Muscle layer of duodenum (tissue), 2 donors: ENCODE data around the gene TDRD10.

Experiments used
- H3K27ac ChIP-seq: one replicate; pipeline ENCODE4 v1.7.0; 2013; ENCODE audit warnings: mild to moderate bottlenecking, low read length
- H3K27me3 ChIP-seq: one replicate; pipeline ENCODE4 v1.7.0; 2013; ENCODE audit warnings: low read depth, mild to moderate bottlenecking, control low read depth, low read length
- H3K36me3 ChIP-seq, 2 donors: one replicate each; pipeline ENCODE4 v1.7.0; 2013; ENCODE audit warnings: low read length in 2 of 2, control low read depth in 1 of 2, mild to moderate bottlenecking in 1 of 2; ENCODE audit not compliant: insufficient read depth in 2 of 2, control insufficient read depth in 1 of 2
- H3K4me1 ChIP-seq, 2 donors: one replicate each; pipeline ENCODE4 v1.7.0; 2013; ENCODE audit warnings: low read length in 2 of 2, mild to moderate bottlenecking in 2 of 2, control low read depth in 1 of 2, moderate library complexity in 1 of 2; ENCODE audit not compliant: insufficient read depth in 2 of 2, control insufficient read depth in 1 of 2
- H3K4me3 ChIP-seq, 2 donors: one replicate each; pipeline ENCODE4 v1.7.0; 2013; ENCODE audit warnings: low read length in 2 of 2, low read depth in 1 of 2, mild to moderate bottlenecking in 1 of 2
- H3K9me3 ChIP-seq, 2 donors: one replicate each; pipeline ENCODE4 v1.7.0; 2013; ENCODE audit warnings: low read length in 2 of 2, control low read depth in 1 of 2, mild to moderate bottlenecking in 1 of 2; ENCODE audit not compliant: control insufficient read depth in 1 of 2
- donor health status: healthy.

Gene TDRD10

DNA sequence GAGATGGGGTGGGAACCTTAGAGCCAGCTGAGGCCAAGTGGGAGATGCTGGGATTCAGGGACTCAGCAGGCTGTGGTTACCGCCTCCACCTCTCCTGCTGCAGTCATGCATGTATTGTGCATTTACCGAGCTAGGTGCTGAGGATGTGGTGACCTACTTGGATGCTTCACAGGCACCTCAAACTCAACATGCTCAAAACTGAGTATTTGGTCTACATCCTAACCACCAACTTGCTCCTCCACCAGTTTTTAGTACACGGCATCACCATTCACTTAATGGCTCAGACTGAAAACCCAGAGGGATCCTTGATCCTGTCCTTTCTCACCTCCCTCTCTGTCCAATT is 71.1 kb downstream of the TDRD10 start:
- Histone ChIP-seq H3K9me3 (no peaks in the 10 kb centered on the region), H3K27ac (no peak overlapping the region), H3K27me3 (peaks cover 7% of the 10 kb centered on the region), H3K4me3 (no peak overlapping the region), H3K36me3 (peaks cover 0 to under 1% of the 10 kb centered on the region in 2 donors), H3K4me1 (peaks cover 0 to 9% of the 10 kb centered on the region in 2 donors)

DNA sequence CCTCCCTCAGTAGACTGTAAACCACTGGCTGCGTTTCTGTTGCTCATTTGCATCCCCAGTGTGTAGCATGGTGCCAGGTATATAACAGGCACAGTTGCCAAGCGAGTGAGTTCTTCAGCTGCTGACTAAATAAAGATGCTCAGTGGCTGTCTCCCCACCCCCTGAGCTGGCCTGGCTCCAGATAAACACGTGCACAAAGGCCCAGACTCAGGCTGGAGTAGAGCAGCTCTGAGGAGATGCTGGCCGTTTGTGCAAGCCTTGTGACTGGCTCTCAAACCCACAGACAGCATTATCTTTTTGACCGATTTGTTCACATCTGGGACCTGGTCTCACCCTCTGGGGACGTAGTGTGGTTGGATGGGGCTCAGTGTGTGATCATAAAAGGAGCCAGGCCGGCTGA is 72.7 kb downstream of the TDRD10 start:
- Histone ChIP-seq H3K27ac (no peak overlapping the region), H3K36me3 (peaks cover 12 to 13% of the 10 kb centered on the region in 2 donors), H3K27me3 (peaks cover 7% of the 10 kb centered on the region), H3K4me1 (peaks cover 0 to 6% of the 10 kb centered on the region in 2 donors), H3K4me3 (no peak overlapping the region), H3K9me3 (no peaks in the 10 kb centered on the region)

GRCh38 chr1:154575147-154575927 is 73.3 kb downstream of the TDRD10 start:
- Histone ChIP-seq H3K9me3 (no peaks in the 10 kb centered on the region), H3K27ac (no peak overlapping the region), H3K4me3 (no peak overlapping the region), H3K27me3 (peaks cover 1% of the 10 kb centered on the region), H3K4me1 (peaks cover 0 to 6% of the 10 kb centered on the region in 2 donors), H3K36me3 (peaks cover 18 to 20% of the 10 kb centered on the region in 2 donors)

GRCh38 chr1:154575951-154576566 is 74.0 kb downstream of the TDRD10 start:
- Histone ChIP-seq H3K36me3 (peaks cover 22 to 27% of the 10 kb centered on the region in 2 donors), H3K4me3 (no peak overlapping the region), H3K4me1 (peaks cover 0 to 6% of the 10 kb centered on the region in 2 donors), H3K27me3 (no peaks in the 10 kb centered on the region), H3K27ac (no peak overlapping the region), H3K9me3 (no peaks in the 10 kb centered on the region)

- peaks cover 0 to 6% of the 10 kb centered on the region in 2 donors for H3K4me1 ChIP-seq
- H3K27me3 ChIP-seq, result no peaks in the 10 kb centered on the region
- H3K9me3 ChIP-seq, result no peaks in the 10 kb centered on the region
- no peak overlapping the region for H3K4me3 ChIP-seq
- H3K27ac ChIP-seq, result no peak overlapping the region
- peaks cover 33 to 41% of the 10 kb centered on the region in 2 donors for H3K36me3 ChIP-seq
Measured at GRCh38 chr1:154577346-154578057, 75.5 kb downstream of the TDRD10 start.

GRCh38 chr1:154578058-154578418 is 76.0 kb downstream of the TDRD10 start:
- no peak overlapping the region for H3K27ac ChIP-seq
- peaks cover 0 to 6% of the 10 kb centered on the region in 2 donors for H3K4me1 ChIP-seq
- no peak overlapping the region for H3K4me3 ChIP-seq
- no peaks in the 10 kb centered on the region for H3K9me3 ChIP-seq
- peaks cover 38 to 47% of the 10 kb centered on the region in 2 donors for H3K36me3 ChIP-seq
- H3K27me3 ChIP-seq, result no peaks in the 10 kb centered on the region

DNA sequence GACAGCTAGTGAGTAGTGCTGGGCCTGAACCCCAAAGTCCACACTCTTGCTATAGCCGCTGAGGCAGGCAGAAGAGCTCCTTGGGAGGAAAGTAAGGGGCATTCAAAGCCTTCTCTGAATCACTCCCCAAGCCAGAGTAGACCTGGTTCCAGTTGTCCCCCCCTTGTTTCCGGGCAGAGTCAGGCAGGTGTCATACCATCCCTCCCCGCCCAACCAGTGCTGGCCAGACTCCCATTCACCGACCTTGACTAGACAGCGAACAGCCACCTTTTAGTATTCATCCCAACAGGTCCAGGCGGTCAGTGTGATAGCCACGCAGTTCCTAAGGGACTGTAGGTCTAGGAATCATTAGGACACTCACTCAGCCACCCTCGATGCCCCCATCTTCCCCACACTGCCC is 77.4 kb downstream of the TDRD10 start:
- Histone ChIP-seq H3K27ac (no peak overlapping the region), H3K4me1 (peaks cover 0 to 13% of the 10 kb centered on the region in 2 donors), H3K4me3 (no peak overlapping the region), H3K27me3 (no peaks in the 10 kb centered on the region), H3K9me3 (no peaks in the 10 kb centered on the region), H3K36me3 (peaks cover 52 to 60% of the 10 kb centered on the region in 2 donors)

DNA sequence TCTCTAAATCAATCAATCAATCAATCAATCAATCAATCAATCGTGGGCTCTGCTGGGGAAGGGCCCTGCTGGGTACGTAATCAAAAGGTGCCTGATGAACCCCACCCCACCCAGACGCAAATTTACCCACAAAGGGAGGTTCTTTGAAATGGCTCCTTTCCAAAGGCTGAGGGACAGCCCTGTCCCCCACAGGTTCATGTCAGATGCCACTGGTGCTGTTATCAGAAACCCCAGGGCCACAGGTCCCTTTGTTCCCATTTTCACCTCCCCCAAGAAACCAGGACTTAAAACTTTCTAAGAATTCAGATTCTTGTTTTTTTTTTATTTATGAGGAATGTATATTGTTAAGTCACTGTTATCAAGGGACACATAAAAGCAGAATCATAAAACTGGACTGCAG is 79.7 kb downstream of the TDRD10 start:
- Histone ChIP-seq H3K4me1 (peaks cover 0 to 13% of the 10 kb centered on the region in 2 donors), H3K27me3 (no peaks in the 10 kb centered on the region), H3K27ac (no peak overlapping the region), H3K4me3 (no peak overlapping the region), H3K9me3 (no peaks in the 10 kb centered on the region), H3K36me3 (peaks cover 75 to 84% of the 10 kb centered on the region in 2 donors)

GRCh38 chr1:154582885-154583284 is 80.9 kb downstream of the TDRD10 start:
- Histone ChIP-seq H3K27me3 (no peaks in the 10 kb centered on the region), H3K4me3 (no peak overlapping the region), H3K9me3 (no peaks in the 10 kb centered on the region), H3K27ac (no peak overlapping the region), H3K36me3 (peaks cover 85 to 95% of the 10 kb centered on the region in 2 donors), H3K4me1 (peaks cover 0 to 7% of the 10 kb centered on the region in 2 donors)

GRCh38 chr1:154583773-154584172 is 81.8 kb downstream of the TDRD10 start:
- Histone ChIP-seq H3K4me1 (peaks cover 0 to 7% of the 10 kb centered on the region in 2 donors), H3K36me3 (peaks cover 91 to 97% of the 10 kb centered on the region in 2 donors), H3K27ac (no peak overlapping the region), H3K4me3 (no peak overlapping the region), H3K27me3 (no peaks in the 10 kb centered on the region), H3K9me3 (no peaks in the 10 kb centered on the region)

- Histone ChIP-seq H3K36me3 (peaks cover 91 to 100% of the 10 kb centered on the region in 2 donors), H3K27me3 (no peaks in the 10 kb centered on the region), H3K27ac (no peak overlapping the region), H3K9me3 (no peaks in the 10 kb centered on the region), H3K4me1 (peaks cover 0 to 7% of the 10 kb centered on the region in 2 donors), H3K4me3 (no peak overlapping the region)
Measured at GRCh38 chr1:154584267-154584994, 82.4 kb downstream of the TDRD10 start.
